Prostate gland (tissue), 2 donors: ENCODE measurements around the gene SMAD7. TPM values are rescaled to one million over a fixed set of nuclear protein-coding genes. Genes with fewer than 3 reads are reported as not detected.

Source experiments
- DNase-seq: peaks from one replicate; pipeline ENCODE4 v3.0.0-alpha.2; 2019; ENCODE audit warnings: low spot score
- H3K27ac ChIP-seq, 2 donors: fragments of 200-600 bp; sonication (generic); 2 replicates each; pipeline ENCODE4 v1.5.1; 2017 to 2019
- H3K27me3 ChIP-seq: fragments of 200-600 bp; sonication (generic); replicated peaks from 2 replicates; pipeline ENCODE4 v1.5.1; 2019; ENCODE audit not compliant: insufficient read depth
- H3K36me3 ChIP-seq, 2 donors: fragments of 200-600 bp; sonication (generic); 1 replicate in 1 of 2; 2 replicates in 1 of 2; pipeline versions ENCODE4 v1.5.1 to v1.8.1; 2017 to 2019
- H3K4me1 ChIP-seq: fragments of 200-600 bp; sonication (generic); replicated peaks from 2 replicates; pipeline ENCODE4 v1.5.1; 2019
- H3K4me3 ChIP-seq, 2 donors: fragments of 200-600 bp; sonication (generic); 2 replicates each; pipeline ENCODE4 v1.5.1; 2017 to 2019
- H3K9me3 ChIP-seq: fragments of 200-600 bp; sonication (generic); 2 replicates; pipeline ENCODE4 v1.5.1; 2017
- POLR2A ChIP-seq: fragments of 450-650 bp; IDR thresholded peaks from one replicate; pipeline ENCODE4 v1.6.1; 2016; ENCODE audit warnings: antibody characterized with exemption, mild to moderate bottlenecking
- POLR2AphosphoS5 ChIP-seq: sonication (generic); formaldehyde crosslinking; IDR thresholded peaks from one replicate; pipeline ENCODE4 v1.6.1; 2017; ENCODE audit warnings: antibody characterized with exemption
- WGBS: methylation state at CpG from one replicate; pipeline ENCODE4 v1.1.5; 2018; 5-methylcytosine and 5-hydroxymethylcytosine counted together
- intact Hi-C: fragments of 100-400 bp; cut with DNase I; formaldehyde crosslinking; loops from one replicate; pipeline ENCODE4 v1.14.2; 2022
- total RNA-seq, 2 donors: library from RNA; depleted of rRNA; stranded (reverse); fragments of >200 nt; gene quantifications; one replicate each; pipeline ENCODE4 v1.1.0, GENCODE V29; 2016
- TF ChIP-seq, protein P1 (sequence below), 4 experiments: fragments of 200-600 bp in 2 of 4; fragments of 450-650 bp in 2 of 4; sonication (generic) in 2 of 4; IDR thresholded peaks; 1 replicate in 3 of 4; 2 replicates in 1 of 4; pipeline ENCODE4 v1.5.1; 2016 to 2019; ENCODE audit warnings: antibody characterized with exemption in 4 of 4, mild to moderate bottlenecking in 2 of 4, moderate library complexity in 2 of 4

The SMAD7 gene
- total RNA-seq, 2 donors from 2014 or later, result 29.3 to 31.0 TPM

DNA sequence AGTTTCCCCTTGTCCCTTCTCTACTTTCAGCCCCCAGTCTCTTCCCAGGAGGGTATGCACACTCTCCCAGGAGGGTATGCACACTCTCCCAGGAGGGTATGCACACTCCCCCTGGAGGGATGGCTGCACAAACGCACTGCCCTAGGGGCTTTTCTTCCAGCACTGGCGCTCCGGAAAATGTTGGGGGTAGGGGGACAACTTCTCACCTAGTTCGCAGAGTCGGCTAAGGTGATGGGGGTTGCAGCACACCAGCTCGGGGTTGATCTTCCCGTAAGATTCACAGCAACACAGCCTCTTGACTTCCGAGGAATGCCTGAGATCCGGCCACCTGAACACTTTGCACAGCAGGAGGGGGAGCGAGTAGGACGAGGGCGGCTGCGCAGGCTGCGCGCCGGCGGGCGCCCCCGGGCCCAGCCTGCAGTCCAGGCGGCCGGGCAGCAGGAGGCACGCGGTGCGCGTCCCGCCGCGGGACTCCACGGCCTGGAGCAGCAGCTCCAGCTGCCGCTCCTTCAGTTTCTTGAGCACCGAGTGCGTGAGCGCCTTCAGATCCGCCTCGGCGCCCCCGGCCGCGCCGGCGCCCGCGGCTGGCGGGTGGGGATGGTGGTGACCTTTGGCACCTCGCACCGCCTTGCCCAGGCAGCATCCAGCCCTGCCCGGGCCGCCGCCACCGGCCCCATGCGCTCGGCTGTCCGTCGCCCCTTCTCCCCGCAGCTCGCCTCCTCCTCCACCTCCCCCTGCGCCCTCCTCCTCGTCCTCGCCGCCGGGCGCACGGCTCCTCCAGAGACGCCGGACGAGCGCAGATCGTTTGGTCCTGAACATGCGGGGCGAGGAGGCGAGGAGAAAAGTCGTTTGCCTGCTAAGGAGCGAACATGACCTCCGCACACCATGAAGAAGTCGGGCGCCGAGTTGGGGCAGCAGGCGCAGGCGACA is 894 bp downstream of the SMAD7 start:
- Histone ChIP-seq H3K27ac (peak overlapping the region; percentile 91 to 98), H3K9me3 (no peaks in the 10 kb centered on the region), H3K36me3 (no peaks in the 10 kb centered on the region), H3K4me1 (peaks cover 15% of the 10 kb centered on the region), H3K4me3 (peak overlapping the region; percentile 70 to 93), H3K27me3 (no peaks in the 10 kb centered on the region)
- intact Hi-C loops, result loop anchor here (5.0 to 10.0 kb wide), 3 partner anchors 123 to 235 kb away; no protein-coding TSS in a partner anchor
- DNase-seq, result no peak
- TF ChIP-seq POLR2A (peak; percentile 30), POLR2AphosphoS5 (no peak)
- TF ChIP-seq, protein P1, sequence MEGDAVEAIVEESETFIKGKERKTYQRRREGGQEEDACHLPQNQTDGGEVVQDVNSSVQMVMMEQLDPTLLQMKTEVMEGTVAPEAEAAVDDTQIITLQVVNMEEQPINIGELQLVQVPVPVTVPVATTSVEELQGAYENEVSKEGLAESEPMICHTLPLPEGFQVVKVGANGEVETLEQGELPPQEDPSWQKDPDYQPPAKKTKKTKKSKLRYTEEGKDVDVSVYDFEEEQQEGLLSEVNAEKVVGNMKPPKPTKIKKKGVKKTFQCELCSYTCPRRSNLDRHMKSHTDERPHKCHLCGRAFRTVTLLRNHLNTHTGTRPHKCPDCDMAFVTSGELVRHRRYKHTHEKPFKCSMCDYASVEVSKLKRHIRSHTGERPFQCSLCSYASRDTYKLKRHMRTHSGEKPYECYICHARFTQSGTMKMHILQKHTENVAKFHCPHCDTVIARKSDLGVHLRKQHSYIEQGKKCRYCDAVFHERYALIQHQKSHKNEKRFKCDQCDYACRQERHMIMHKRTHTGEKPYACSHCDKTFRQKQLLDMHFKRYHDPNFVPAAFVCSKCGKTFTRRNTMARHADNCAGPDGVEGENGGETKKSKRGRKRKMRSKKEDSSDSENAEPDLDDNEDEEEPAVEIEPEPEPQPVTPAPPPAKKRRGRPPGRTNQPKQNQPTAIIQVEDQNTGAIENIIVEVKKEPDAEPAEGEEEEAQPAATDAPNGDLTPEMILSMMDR (IDR thresholded peaks at IDR 0.05), result peak in 2 of 4 experiments; percentile 26 to 27
- WGBS, result under 1% methylated on average over 78 of the region's 79 CpGs

DNA sequence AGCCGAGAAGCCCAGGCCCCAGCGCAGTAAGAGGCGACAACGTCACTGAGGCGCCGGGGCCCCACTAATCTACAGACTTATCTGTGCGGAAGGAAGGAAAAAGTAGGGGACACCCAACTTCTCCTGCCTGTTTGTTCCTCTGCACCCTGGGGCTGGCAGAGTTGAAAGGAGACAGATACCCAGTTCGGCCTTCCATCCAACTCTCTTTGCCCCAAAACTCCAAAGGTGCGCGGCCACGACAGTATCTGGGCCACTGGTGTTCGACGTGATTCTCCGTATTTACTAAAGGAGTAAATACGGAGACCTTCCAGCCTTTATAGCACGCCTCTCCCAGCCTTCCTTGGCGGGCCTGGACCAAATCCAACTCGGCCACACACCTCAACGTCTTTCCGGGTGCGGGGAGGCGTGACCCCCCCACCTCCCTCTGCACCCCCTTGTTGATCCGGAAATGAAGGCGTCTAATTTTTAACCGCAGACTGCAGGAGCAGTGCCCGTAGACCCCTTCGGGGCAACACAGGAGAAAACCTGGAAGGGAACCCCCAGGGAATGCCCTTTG is 1.6 kb downstream of the SMAD7 start:
- no peak for TF ChIP-seq POLR2AphosphoS5
- TF ChIP-seq POLR2A, result peak; percentile 20
- TF ChIP-seq, protein P1 (IDR thresholded peaks at IDR 0.05), result no peak
- Histone ChIP-seq H3K4me3 (peak overlapping the region; percentile 70 to 93), H3K36me3 (no peaks in the 10 kb centered on the region), H3K9me3 (no peaks in the 10 kb centered on the region), H3K4me1 (peaks cover 23% of the 10 kb centered on the region), H3K27me3 (no peaks in the 10 kb centered on the region), H3K27ac (peak overlapping the region; percentile 91 to 98)
- WGBS, result under 1% methylated on average over 27 of the region's 27 CpGs
- intact Hi-C loops, result loop anchor here (5.0 kb wide), 2 partner anchors 122 to 167 kb away; no protein-coding TSS in a partner anchor
- no peak for DNase-seq

DNA sequence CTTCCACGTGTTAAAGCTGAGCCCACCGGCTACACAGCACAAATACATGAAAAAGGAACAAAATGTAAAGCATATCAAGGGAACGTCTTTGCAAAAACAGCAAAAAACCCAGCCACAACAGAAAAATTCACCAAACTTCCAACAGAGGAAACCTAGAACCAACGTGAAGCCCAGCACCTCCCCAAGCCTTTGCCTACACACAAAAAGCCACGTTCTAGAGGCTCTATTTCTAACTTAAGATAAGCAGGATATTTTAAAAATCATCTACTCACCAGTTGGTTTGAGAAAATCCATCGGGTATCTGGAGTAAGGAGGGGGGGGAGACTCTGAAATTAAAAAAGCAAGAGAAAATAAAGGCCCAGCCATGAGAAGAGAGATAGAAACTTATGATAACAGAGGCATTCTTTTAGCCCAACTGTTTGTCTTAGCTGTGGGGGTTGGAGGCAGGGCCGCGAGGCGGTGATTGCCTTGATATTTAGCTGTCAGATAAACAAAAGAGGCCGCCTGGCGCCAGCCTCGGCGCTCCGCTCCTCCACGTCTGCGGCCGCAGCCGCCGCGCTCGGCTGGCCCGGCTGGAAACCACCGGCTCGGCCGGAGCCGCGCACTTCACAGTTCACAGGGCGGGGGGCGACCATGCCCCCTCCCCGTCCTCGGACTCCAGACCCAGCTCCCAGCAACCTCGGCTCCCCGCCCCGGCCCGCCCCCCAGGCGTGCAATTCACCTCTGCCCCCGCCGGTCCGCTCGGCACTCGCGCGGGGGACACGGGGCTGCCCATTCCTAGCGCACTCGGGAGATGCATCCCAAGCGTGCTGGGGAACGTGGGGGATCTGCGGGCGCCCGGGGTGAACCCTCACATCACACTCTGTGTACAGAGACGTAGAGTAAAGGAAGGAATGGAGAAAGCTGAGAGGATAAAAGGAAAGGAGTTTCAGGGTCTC is 2.4 kb downstream of the SMAD7 start:
- peaks cover 30% of the 10 kb centered on the region for H3K4me1 ChIP-seq
- TF ChIP-seq POLR2AphosphoS5 (no peak), POLR2A (peak; percentile 43)
- TF ChIP-seq, protein P1 (IDR thresholded peaks at IDR 0.05), result peak in 1 of 4 experiments; percentile 14

DNA sequence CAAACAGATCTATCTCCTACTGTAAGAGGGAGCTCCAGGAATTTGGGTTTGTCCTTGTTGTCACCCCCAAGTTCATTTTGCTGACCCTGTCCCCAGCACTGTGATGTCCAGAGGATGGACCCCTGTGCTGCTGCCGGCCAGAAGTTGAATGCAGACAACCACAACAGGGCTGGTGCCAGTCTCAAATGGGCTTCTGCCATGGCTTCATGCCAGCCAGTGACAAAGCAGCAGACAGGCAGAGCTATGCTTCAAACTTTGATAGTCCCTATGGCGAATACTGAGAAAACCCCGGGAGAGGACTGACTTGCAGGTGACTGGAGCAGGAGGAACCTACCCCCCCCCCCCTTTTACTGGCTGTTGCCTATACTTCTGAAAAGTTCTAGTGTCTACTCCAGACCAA is 3.2 kb downstream of the SMAD7 start:
- DNase-seq, result no peak
- no peaks in the 10 kb centered on the region for H3K27me3 ChIP-seq
- peak overlapping the region; percentile 70 to 93 for H3K4me3 ChIP-seq
- TF ChIP-seq POLR2AphosphoS5 (no peak), POLR2A (no peak)
- TF ChIP-seq, protein P1 (IDR thresholded peaks at IDR 0.05), result no peak
- peaks cover 32% of the 10 kb centered on the region for H3K4me1 ChIP-seq
- peak overlapping the region; percentile 91 to 98 for H3K27ac ChIP-seq
- no peaks in the 10 kb centered on the region for H3K9me3 ChIP-seq
- 3% methylated on average over 3 of the region's 3 CpGs for WGBS
- intact Hi-C loops, result loop anchor here (5.0 kb wide), 2 partner anchors 120 to 165 kb away; no protein-coding TSS in a partner anchor
- H3K36me3 ChIP-seq, result no peaks in the 10 kb centered on the region

More for the DNA sequence above, 2.4 kb downstream of the SMAD7 start:
- peak; percentile 75 for DNase-seq
- Histone ChIP-seq H3K36me3 (no peaks in the 10 kb centered on the region), H3K27me3 (no peaks in the 10 kb centered on the region), H3K27ac (peak overlapping the region; percentile 91 to 98), H3K9me3 (no peaks in the 10 kb centered on the region), H3K4me3 (peak overlapping the region; percentile 70 to 93)
- intact Hi-C loops, result loop anchor here (5.0 kb wide), 2 partner anchors 121 to 166 kb away; no protein-coding TSS in a partner anchor
- WGBS, result 2% methylated on average over 39 of the region's 52 CpGs
